Fibroblast of lung (primary cell): ENCODE results near the gene MPRIP. TPM values are rescaled to one million over a fixed set of nuclear protein-coding genes. Genes with fewer than 3 reads are reported as not detected.

Experiments
- DNase-seq, 2 donors: peaks; one replicate each; pipeline versions ENCODE4 v3.0.0 to v3.0.0-alpha.2; 2010; ENCODE audit warnings: low read depth in 2 of 2
- H2AFZ ChIP-seq: 2 replicates; pipeline ENCODE4 v1.5.1; 2012; ENCODE audit warnings: low read length, control low read depth, inconsistent platforms
- H3K27ac ChIP-seq: 2 replicates; pipeline ENCODE4 v1.5.1; 2011; ENCODE audit warnings: low read length, control low read depth; ENCODE audit not compliant: insufficient read depth
- H3K27me3 ChIP-seq: 2 replicates; pipeline ENCODE4 v1.5.1; 2011; ENCODE audit warnings: mild to moderate bottlenecking, low read length; ENCODE audit not compliant: control insufficient read depth, insufficient read depth
- H3K36me3 ChIP-seq: 2 replicates; pipeline ENCODE4 v1.5.1; 2011; ENCODE audit warnings: low read length; ENCODE audit not compliant: control insufficient read depth, insufficient read depth
- H3K4me1 ChIP-seq: 2 replicates; pipeline ENCODE4 v1.5.1; 2011; ENCODE audit warnings: low read length; ENCODE audit not compliant: control insufficient read depth, insufficient read depth; ENCODE audit errors: extremely low read depth
- H3K4me2 ChIP-seq: 2 replicates; pipeline ENCODE4 v1.5.1; 2011; ENCODE audit warnings: low read length, control low read depth; ENCODE audit not compliant: insufficient read depth; ENCODE audit errors: extremely low read depth
- H3K4me3 ChIP-seq, 4 experiments: fragments of 200-600 bp in 1 of 4; sonication (generic) in 1 of 4; replicated peaks in 1 of 4; 2 replicates each; pipeline ENCODE4 v1.5.1; 2011 to 2016; ENCODE audit warnings: low read length in 4 of 4, low read depth in 3 of 4, mild to moderate bottlenecking in 3 of 4, control low read depth in 2 of 4, inconsistent platforms in 1 of 4, mixed read lengths in 1 of 4; ENCODE audit not compliant: insufficient read depth in 1 of 4; ENCODE audit errors: control extremely low read depth in 1 of 4
- H3K79me2 ChIP-seq: 2 replicates; pipeline ENCODE4 v1.5.1; 2012; ENCODE audit warnings: mild to moderate bottlenecking, low read length, inconsistent platforms; ENCODE audit not compliant: control insufficient read depth, insufficient read depth
- H3K9ac ChIP-seq: 2 replicates; pipeline ENCODE4 v1.5.1; 2011; ENCODE audit warnings: mild to moderate bottlenecking, low read length, control low read depth; ENCODE audit not compliant: insufficient read depth
- H3K9me3 ChIP-seq: 2 replicates; pipeline ENCODE4 v1.5.1; 2012; ENCODE audit warnings: low read depth, low read length; ENCODE audit not compliant: control insufficient read depth, insufficient read depth
- H4K20me1 ChIP-seq: 2 replicates; pipeline ENCODE4 v1.5.1; 2011; ENCODE audit warnings: low read length; ENCODE audit not compliant: control insufficient read depth, insufficient read depth; ENCODE audit errors: extremely low read depth
- CTCF ChIP-seq, 2 donors: IDR thresholded peaks in 1 of 2; conservative IDR thresholded peaks in 1 of 2; 1 replicate in 1 of 2; 2 replicates in 1 of 2; pipeline ENCODE4 v1.5.1; 2011 to 2012; ENCODE audit warnings: low read length in 2 of 2, control low read depth in 1 of 2, inconsistent platforms in 1 of 2, low read depth in 1 of 2, mild to moderate bottlenecking in 1 of 2
- EZH2 ChIP-seq: IDR thresholded peaks from 2 replicates; pipeline ENCODE4 v1.5.1; 2012; ENCODE audit warnings: low read length, control low read depth, mild to moderate bottlenecking; ENCODE audit errors: missing control alignments
- polyA plus RNA-seq, 2 donors: library from polyadenylated mRNA; depleted of rRNA in 1 of 2; stranded (reverse) in 1 of 2; unstranded in 1 of 2; fragments of >200 nt; gene quantifications; 2 replicates each; pipeline ENCODE4 v1.2.1, GENCODE V29; 2011 to 2012; ENCODE audit warnings: missing spikeins in 1 of 2
- total RNA-seq: library from RNA; depleted of rRNA; stranded (reverse); fragments of >200 nt; gene quantifications from 2 replicates; pipeline ENCODE4 v1.2.1, GENCODE V29; 2014

MPRIP gene
- total and polyA plus RNA-seq, 2 donors (not counting 1 experiment from before 2014, with no cell fraction given) = 104 to 124 TPM

- Histone ChIP-seq H3K9ac (no peak overlapping the region), H3K27me3 (no peaks in the 10 kb centered on the region), H3K27ac (no peak overlapping the region), H2AFZ (no peak overlapping the region), H3K79me2 (peaks cover 2% of the 10 kb centered on the region), H3K4me2 (no peak overlapping the region), H3K9me3 (no peaks in the 10 kb centered on the region), H3K4me3 (no peak overlapping the region), H3K4me1 (peaks cover 12% of the 10 kb centered on the region), H3K36me3 (peaks cover 39% of the 10 kb centered on the region), H4K20me1 (no peaks in the 10 kb centered on the region)
- TF ChIP-seq EZH2 = no peak
- DNase-seq = no peak
Measured at GRCh38 chr17:17161121-17161520, 118.9 kb downstream of the MPRIP start.

GRCh38 chr17:17161759-17162158 lies 119.5 kb downstream of the MPRIP start:
- Histone ChIP-seq H4K20me1 (no peaks in the 10 kb centered on the region), H3K4me1 (peaks cover 6% of the 10 kb centered on the region), H3K27me3 (no peaks in the 10 kb centered on the region), H3K4me2 (no peak overlapping the region), H3K4me3 (no peak overlapping the region), H3K9me3 (no peaks in the 10 kb centered on the region), H3K79me2 (peaks cover 2% of the 10 kb centered on the region), H3K27ac (no peak overlapping the region), H3K36me3 (peaks cover 43% of the 10 kb centered on the region), H3K9ac (no peak overlapping the region), H2AFZ (no peak overlapping the region)
- TF ChIP-seq EZH2 (no peak), CTCF (conservative IDR thresholded peaks at IDR 0.05 in 1 of 2, IDR thresholded peaks at IDR 0.05 in 1 of 2; ENCODE audit: low read depth in 1 of 2, low read length in 2 of 2) (no peak)
- DNase-seq = no peak

- no peak overlapping the region for H2AFZ ChIP-seq
- no peaks in the 10 kb centered on the region for H3K9me3 ChIP-seq
- H4K20me1 ChIP-seq = no peaks in the 10 kb centered on the region
- TF ChIP-seq CTCF (conservative IDR thresholded peaks at IDR 0.05 in 1 of 2, IDR thresholded peaks at IDR 0.05 in 1 of 2; ENCODE audit: low read depth in 1 of 2, low read length in 2 of 2) (no peak), EZH2 (no peak)
- H3K4me2 ChIP-seq = no peak overlapping the region
- H3K27me3 ChIP-seq = no peaks in the 10 kb centered on the region
- no peak overlapping the region for H3K4me3 ChIP-seq
- H3K27ac ChIP-seq = no peak overlapping the region
- no peaks in the 10 kb centered on the region for H3K4me1 ChIP-seq
- H3K79me2 ChIP-seq = no peaks in the 10 kb centered on the region
- no peak overlapping the region for H3K9ac ChIP-seq
- DNase-seq = no peak
- peaks cover 38% of the 10 kb centered on the region for H3K36me3 ChIP-seq
Measured at GRCh38 chr17:17164156-17164555, 121.9 kb downstream of the MPRIP start.
